Occipital lobe (tissue), 2 donors: ENCODE results near the gene BIRC6. TPM values are rescaled to one million over a fixed set of nuclear protein-coding genes. Genes with fewer than 3 reads are reported as not detected.
"Not testable (repeated sequence)": the region's sequence is repeated elsewhere in the genome, so short reads cannot be mapped to it uniquely, and the experiment has no call there.

Experiments
- DNase-seq: peaks from one replicate; lab custom pipeline; 2025; lab: John Stamatoyannopoulos, UW
- total RNA-seq: library from RNA; depleted of rRNA; stranded (reverse); fragments of >200 nt; gene quantifications from one replicate; pipeline ENCODE4 v1.2.3, GENCODE V29; 2014

The BIRC6 gene
- total RNA-seq, 1 donor from 2014 or later: 272 TPM

- DNase-seq: no peak
These were observed 254.9 kb downstream of the BIRC6 start for GRCh38 chr2:32611771-32612170.

GRCh38 chr2:32614084-32614483 is 257.3 kb downstream of the BIRC6 start:
- no peak for DNase-seq

- no peak for DNase-seq
These were observed 260.9 kb downstream of the BIRC6 start for GRCh38 chr2:32617599-32618189.

GRCh38 chr2:32622570-32623310 is 265.9 kb downstream of the BIRC6 start:
- DNase-seq: no peak

GRCh38 chr2:32623311-32623706 is 266.5 kb downstream of the BIRC6 start:
- no peak for DNase-seq

- no peak for DNase-seq
These were observed 268.0 kb downstream of the BIRC6 start for GRCh38 chr2:32624812-32625211.

GRCh38 chr2:32626639-32627221 is 269.9 kb downstream of the BIRC6 start:
- no peak for DNase-seq

GRCh38 chr2:32627441-32627813 is 270.6 kb downstream of the BIRC6 start:
- peak; percentile 42 for DNase-seq

- DNase-seq: peak; percentile 93
These were observed 271.2 kb downstream of the BIRC6 start, which contains the start of gene TTC27 for GRCh38 chr2:32627814-32628579. Gene TTC27 (plus strand): TSS chr2:32628050. CDS start chr2:32628293, 243 bp downstream.

GRCh38 chr2:32632089-32632488 is 275.3 kb downstream of the BIRC6 start:
- DNase-seq: no peak

GRCh38 chr2:32633040-32633439 is 276.2 kb downstream of the BIRC6 start:
- no peak for DNase-seq

GRCh38 chr2:32638548-32638947 is 281.7 kb downstream of the BIRC6 start:
- DNase-seq: not testable (repeated sequence)

- DNase-seq: no peak
These were observed 284.4 kb downstream of the BIRC6 start for GRCh38 chr2:32641180-32641579.

- no peak for DNase-seq
These were observed 290.4 kb downstream of the BIRC6 start for GRCh38 chr2:32647180-32647651.

- DNase-seq: no peak
These were observed 295.9 kb downstream of the BIRC6 start for GRCh38 chr2:32652555-32653209.

- DNase-seq: no peak
These were observed 299.2 kb downstream of the BIRC6 start for GRCh38 chr2:32656069-32656468.

GRCh38 chr2:32663864-32664263 is 307.0 kb downstream of the BIRC6 start:
- DNase-seq: no peak

GRCh38 chr2:32666704-32667103 is 309.9 kb downstream of the BIRC6 start:
- DNase-seq: no peak

GRCh38 chr2:32668254-32668653 is 311.4 kb downstream of the BIRC6 start:
- DNase-seq: no peak
